HepG2 (cell line): Measurements from ENCODE around the gene ERCC4. TPM values are rescaled to one million over a fixed set of nuclear protein-coding genes. Genes with fewer than 3 reads are reported as not detected.
A peak's percentile ranks its signal among the peaks of the same experiment; 100 is the strongest.

Experiments
- ATF7-NPFF ChIP-seq: sonication (generic); formaldehyde crosslinking; IDR thresholded peaks from 2 replicates; pipeline ENCODE4 v1.8.1; 2023; ENCODE audit warnings: mild to moderate bottlenecking, low read depth, missing genetic modification reagents, moderate library complexity
- BCLAF1 ChIP-seq: fragments of 450-650 bp; IDR thresholded peaks from 2 replicates; pipeline ENCODE4 v1.6.1; 2017; ENCODE audit warnings: mild to moderate bottlenecking
- E2F1 ChIP-seq: sonication (generic); formaldehyde crosslinking; IDR thresholded peaks from 2 replicates; pipeline ENCODE4 v1.5.0; 2020; ENCODE audit warnings: missing genetic modification reagents
- HNRNPK ChIP-seq: fragments of 200-400 bp; formaldehyde crosslinking; IDR thresholded peaks from 2 replicates; pipeline ENCODE4 v1.6.1; 2018; ENCODE audit warnings: low read length, low read depth, moderate library complexity, mild to moderate bottlenecking; ENCODE audit not compliant: poor library complexity, severe bottlenecking
- KDM2A ChIP-seq: sonication (generic); formaldehyde crosslinking; IDR thresholded peaks from 2 replicates; pipeline ENCODE4 v1.4.0; 2020; ENCODE audit warnings: low read depth, missing genetic modification reagents, borderline replicate concordance
- PLRG1 ChIP-seq: fragments of 450-650 bp; conservative IDR thresholded peaks from 2 replicates; pipeline ENCODE4 v1.6.1; 2016
- SMAD9 ChIP-seq: sonication (generic); formaldehyde crosslinking; IDR thresholded peaks from 2 replicates; pipeline ENCODE4 v1.5.1; 2020; ENCODE audit warnings: mild to moderate bottlenecking, missing genetic modification reagents
- SMARCE1 ChIP-seq: fragments of 450-650 bp; IDR thresholded peaks from 2 replicates; pipeline ENCODE4 v1.6.1; 2017; ENCODE audit warnings: borderline replicate concordance
- SRF ChIP-seq: IDR thresholded peaks from 2 replicates; pipeline ENCODE4 v1.6.1; 2011; ENCODE audit warnings: mild to moderate bottlenecking, low read depth, low read length, moderate library complexity
- SSRP1 ChIP-seq: IDR thresholded peaks from 2 replicates; pipeline ENCODE4 v1.6.1; 2016; ENCODE audit warnings: control low read depth
- ZBTB26 ChIP-seq: IDR thresholded peaks from 2 replicates; pipeline ENCODE4 v1.6.1; 2016; ENCODE audit warnings: missing compliant biosample characterization, missing genetic modification reagents, borderline replicate concordance
- ZBTB4 ChIP-seq: sonication (generic); formaldehyde crosslinking; IDR thresholded peaks from 2 replicates; pipeline ENCODE4 v1.4.0; 2020; ENCODE audit warnings: missing genetic modification reagents, mild to moderate bottlenecking, borderline replicate concordance
- ZGPAT ChIP-seq: IDR thresholded peaks from 2 replicates; pipeline ENCODE4 v1.6.1; 2016; ENCODE audit warnings: mild to moderate bottlenecking
- ZNF124 ChIP-seq: sonication (generic); formaldehyde crosslinking; IDR thresholded peaks from 2 replicates; pipeline ENCODE4 v1.4.0; 2020; ENCODE audit warnings: missing genetic modification reagents
- ZNF253 ChIP-seq: sonication (generic); formaldehyde crosslinking; IDR thresholded peaks from 2 replicates; pipeline ENCODE4 v1.8.0; 2022; ENCODE audit warnings: mild to moderate bottlenecking, missing genetic modification reagents, borderline replicate concordance
- polyA plus RNA-seq, 8 experiments: library from polyadenylated mRNA; depleted of rRNA in 3 of 8; stranded (reverse) in 7 of 8; unstranded in 1 of 8; fragments of >200 nt; fragmentation: Illumina TruSeq in 4 of 8; extraction: Trizol in 4 of 8; gene quantifications; 2 replicates each; pipeline versions ENCODE4 v1.2.1 to v1.2.3, GENCODE V29; 2011 to 2016; ENCODE audit warnings: low read depth in 4 of 8, missing spikeins in 1 of 8, mixed read lengths in 1 of 8; ENCODE audit not compliant: insufficient read depth in 1 of 8
- total RNA-seq, 5 experiments: library from RNA; depleted of rRNA; stranded (reverse); fragments of >200 nt; fragmentation: Illumina TruSeq; extraction: Trizol; gene quantifications; 2 replicates each; pipeline ENCODE4 v1.2.3, GENCODE V29; 2016; ENCODE audit warnings: low read depth in 1 of 5

Gene ERCC4
- total and polyA plus RNA-seq, 2 of the 13 experiments (the other 11 are each of a cell fraction or from before 2014, with no cell fraction given) = 5.4 to 15.2 TPM

GRCh38 chr16:13919683-13920509, at the start of gene ERCC4 (continued):
- TF ChIP-seq E2F1 (CRISPR knock-in tag) = peak; percentile 65
- TF ChIP-seq SMAD9 (CRISPR knock-in tag) = peak; percentile 97; the same call in 1 of the 2 replicates
- TF ChIP-seq SRF = no peak
- peak; percentile 64 for TF ChIP-seq ZBTB26 (CRISPR knock-in tag)
- no peak for TF ChIP-seq HNRNPK
- no peak for TF ChIP-seq PLRG1
- peak; percentile 91; the same call in 1 of the 2 replicates for TF ChIP-seq ZNF253 (CRISPR knock-in tag)
- no peak for TF ChIP-seq SSRP1 (CRISPR knock-in tag)
- TF ChIP-seq KDM2A = peak; percentile 98
- TF ChIP-seq ZGPAT (CRISPR knock-in tag) = peak; percentile 97
- peak; percentile 99 for TF ChIP-seq ZNF124
- no peak for TF ChIP-seq SMARCE1
- TF ChIP-seq ATF7-NPFF = peak; percentile 78
- TF ChIP-seq BCLAF1 = no peak
- TF ChIP-seq ZBTB4 (CRISPR knock-in tag) = peak; percentile 90; the same call in 1 of the 2 replicates
